GM19193 (cell line): Measurements from ENCODE around the gene RANBP6.

Experiments
- POLR2A ChIP-seq: IDR thresholded peaks from 4 replicates; pipeline ENCODE4 v1.6.1; 2011; ENCODE audit not compliant: insufficient read depth, insufficient read length; ENCODE audit errors: extremely low read depth

The RANBP6 gene

DNA sequence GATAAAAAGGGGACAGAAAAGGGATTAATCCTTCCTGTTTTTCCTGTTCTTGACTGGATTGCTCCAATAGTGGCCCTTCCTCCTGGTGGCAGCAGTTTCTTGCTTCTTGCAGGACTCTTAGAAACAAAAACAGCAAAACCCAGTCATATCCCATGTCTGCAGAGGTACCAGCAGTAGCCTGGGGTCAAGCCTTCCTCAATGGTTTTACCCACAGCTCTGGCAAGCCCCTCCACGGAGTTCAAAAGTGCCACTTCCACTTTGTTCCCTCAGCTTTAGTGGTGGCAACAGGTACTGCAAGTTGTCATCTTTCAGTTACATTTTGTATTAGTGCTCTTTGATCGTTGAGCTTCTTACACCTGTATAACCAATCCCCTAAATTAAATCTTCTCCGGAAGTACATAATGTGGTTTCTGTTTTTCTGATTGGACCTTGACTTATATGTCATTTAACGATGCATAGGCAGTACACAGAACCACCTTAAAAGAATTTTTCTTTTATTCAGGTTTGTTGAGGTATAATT is 8.7 kb upstream of the RANBP6 start:
- TF ChIP-seq POLR2A: no peak

DNA sequence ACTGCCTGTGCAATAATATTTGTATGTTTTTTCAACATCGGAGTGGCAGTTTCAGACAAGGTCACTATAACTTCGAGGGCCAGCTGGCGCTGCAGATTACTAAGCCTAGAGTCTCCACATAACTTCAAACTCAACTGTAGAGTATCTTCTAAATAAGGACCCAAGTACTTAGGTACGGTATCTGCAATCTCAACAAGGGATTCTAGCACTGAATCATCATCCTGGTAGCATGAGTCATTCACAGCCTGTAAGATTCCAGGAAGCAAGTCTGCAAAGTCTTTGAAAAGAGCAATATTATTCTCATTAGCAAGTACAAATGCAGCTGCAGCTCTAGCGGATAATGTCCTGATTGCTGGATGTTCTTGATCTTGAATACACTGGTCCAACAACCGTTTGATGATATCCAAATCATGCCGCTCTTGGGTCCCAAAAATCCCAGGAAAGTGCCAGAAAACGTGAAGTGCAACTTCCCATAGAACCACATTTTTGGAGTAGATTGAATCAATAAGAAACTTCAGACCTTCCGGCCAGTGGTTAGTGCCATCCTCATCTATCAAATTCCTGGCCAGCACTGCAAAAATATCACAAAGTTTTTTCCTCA is 654 bp downstream of the RANBP6 start:
- no peak for TF ChIP-seq POLR2A

DNA sequence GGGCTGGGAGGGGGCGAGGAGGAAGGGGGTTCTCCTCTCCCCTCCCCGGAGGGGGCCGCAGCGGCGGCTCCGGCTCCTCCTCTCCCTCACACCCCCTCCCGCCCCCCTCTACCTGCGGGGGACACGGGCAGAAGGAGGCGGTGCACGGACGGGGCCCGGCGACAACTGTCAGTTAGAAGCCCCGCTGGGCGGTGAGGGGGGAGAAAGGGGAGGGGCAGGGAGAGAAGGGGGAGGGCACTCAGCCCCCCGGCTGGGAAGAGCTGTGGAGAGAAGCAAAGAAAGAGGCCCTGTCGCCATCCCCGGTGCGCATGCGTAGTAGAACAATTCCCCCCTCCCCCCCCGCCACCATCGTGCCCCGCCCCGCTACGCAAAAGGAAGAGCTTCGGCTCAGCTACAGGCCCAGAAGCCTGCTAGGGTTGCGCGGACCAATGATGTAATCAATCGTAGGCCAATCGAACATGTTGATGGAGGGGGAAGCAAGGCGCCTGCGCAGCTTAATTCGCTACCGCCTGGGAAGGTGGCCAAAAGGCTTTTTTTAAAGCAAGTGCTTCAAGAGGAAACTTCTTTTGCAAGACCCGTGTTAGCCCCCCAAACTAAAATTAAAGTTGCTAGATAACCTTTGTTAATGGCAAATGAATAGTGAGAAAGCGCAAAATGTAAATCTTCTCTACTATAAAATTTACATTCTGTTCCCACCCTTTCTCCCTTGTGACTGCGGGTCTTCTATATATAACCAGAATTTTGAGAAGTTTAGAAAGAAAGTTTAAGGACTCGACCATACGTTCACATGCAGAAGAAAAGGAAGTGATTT is 7.0 kb downstream of the RANBP6 start:
- peak; percentile 72 for TF ChIP-seq POLR2A

DNA sequence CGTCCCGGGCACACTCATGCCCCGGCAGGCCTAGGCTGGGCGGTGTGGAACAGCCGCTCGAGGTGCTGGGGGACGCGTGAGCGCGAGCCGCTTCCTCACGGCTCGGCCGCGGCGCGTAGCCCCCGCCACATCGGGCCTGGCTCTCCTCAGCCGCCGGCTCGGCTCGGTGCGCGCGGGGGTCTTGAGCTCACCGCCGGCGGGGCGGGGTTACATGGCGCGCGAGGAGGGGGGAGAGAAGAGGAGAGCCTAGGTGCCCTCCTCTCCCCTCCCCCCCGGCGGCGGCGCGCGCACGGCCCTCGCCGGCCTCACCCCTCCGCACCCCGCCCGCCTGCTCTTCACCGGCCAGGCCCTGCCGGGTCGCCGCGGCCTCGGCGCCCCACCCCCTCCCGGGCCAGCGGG is 7.7 kb downstream of the RANBP6 start:
- peak; percentile 33 for TF ChIP-seq POLR2A

DNA sequence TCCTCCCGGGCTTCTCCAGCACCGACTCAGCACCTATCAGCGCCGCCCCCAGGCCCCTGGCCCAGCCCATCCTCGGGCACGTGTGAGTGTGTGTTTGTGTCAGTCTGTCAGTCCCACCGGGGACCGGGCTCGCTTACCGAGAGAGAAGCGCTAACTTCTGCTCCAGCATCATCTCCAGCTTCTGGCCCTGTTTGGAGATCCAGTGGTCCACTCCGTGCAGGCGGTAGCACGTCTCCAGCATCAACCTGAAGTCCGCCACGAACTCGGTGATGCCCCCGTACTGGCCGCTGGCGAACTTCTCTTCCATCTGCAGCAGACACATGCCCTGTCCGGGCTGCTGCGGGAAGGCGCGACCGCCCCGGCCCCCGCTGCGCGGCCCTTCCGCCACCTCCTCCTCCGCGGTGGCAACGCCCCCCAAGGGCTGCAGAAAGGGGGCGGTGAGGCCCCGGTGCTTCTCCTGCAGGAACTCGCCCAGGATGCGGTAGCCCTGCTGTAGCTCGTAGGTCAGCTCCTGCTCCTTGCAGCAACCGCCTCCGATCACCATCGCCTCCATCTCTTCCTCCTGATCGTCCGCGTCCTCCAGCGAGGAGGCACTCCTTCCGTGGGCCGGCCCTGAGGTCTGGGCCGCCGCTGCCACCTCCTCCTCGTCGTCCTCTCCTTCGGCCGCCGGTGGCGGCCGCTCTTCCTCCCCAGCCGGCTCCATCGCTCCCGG is 8.2 kb downstream of the RANBP6 start:
- TF ChIP-seq POLR2A: no peak

DNA sequence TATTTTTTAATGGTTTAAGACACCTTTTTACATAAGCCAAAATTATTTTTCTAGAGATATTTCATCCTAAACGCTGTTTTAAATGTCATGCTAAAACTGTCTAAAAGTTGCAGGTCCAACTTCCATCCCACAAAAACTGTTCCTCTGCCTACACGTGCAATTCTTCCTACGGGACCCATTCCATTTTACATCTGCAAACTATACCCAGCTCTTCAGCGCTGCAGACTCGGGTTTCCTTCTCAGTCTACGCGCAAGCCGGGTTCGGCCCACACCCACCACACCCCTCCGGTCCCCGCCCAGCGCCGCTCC is 8.7 kb downstream of the RANBP6 start:
- no peak for TF ChIP-seq POLR2A

DNA sequence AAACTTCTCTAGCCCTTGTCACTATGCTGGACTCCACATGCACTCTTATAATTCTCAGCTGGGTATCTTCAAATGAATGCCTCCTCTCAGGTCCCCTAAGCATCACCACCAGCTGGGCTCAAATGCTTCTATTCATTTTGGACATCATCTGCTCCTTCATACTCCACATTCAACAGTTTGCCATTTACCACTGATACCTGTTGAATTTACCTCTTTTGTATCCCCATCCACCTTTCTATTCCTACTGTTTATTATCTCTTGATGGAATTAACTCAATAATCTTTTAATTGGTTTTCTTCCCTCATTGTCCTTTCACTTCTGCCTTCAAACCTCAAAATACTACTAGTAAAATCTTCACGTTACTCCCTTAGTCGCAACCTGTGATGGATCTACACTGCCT is 14.5 kb downstream of the RANBP6 start:
- no peak for TF ChIP-seq POLR2A

DNA sequence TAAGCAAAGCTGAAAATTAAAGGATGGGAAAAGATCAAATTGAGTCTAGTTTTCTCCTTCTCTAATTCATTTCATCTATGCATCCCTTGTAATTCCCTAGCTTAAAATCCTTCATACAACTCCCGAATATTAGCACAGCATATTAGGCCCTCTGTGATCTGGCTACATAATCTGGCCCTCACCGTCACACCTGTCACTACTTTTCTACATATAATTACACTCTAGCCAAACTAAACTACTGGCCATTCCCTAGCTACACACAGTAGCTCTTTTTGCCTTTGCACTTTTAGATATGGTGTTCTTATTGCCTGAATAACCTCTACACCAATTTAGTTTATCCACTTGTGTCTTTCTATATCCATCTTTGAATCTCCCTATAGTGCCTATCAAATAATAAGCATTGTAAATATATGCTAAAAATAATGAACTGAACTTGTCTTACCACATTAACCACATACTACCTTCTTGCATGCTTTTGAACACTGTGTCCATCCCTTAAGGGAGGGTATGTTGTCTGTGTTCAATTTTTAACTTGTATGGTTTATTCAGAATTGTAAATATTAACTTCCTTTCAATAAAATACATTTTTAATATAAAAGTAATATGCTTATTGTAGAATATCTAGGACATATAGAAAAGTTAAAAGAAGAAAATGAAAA is 15.9 kb downstream of the RANBP6 start:
- no peak for TF ChIP-seq POLR2A

DNA sequence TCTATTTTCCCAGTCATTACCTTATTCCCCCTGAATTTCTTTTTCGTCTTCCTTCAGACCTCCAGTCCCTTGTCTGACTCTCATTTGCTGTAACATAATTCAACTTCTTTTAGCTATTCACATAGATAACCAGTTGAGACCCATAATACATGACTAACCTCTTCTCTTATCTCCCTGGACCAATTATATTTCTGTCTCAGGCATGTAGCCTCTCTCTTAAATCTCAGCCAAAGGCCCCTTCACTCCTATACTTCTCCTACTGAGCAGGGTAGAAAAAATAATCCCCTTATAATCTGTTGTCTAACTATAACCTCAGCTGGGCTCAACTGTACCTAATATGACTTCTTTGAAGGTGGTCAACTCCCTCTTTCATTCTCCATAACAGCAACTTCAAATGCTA is 20.9 kb downstream of the RANBP6 start:
- TF ChIP-seq POLR2A: no peak

DNA sequence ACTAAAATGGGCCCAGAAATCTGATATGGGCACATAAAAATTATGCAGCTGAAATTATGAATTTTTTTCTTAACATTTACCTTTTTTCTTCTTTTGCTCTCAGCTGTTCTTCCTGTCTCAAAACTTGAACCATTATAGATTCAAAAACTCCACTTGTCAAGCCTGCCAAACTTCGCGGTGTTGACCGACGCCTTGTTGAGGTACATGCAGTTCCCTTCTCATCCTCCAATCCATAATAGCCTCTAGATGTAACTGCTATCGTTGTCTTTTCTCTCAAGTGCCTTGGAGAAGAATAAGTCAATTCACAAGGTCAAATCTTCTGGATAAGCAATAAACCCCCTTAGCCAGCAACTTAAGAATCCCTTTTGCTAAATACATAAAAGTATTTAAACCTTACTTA is 27.2 kb downstream of the RANBP6 start:
- no peak for TF ChIP-seq POLR2A

DNA sequence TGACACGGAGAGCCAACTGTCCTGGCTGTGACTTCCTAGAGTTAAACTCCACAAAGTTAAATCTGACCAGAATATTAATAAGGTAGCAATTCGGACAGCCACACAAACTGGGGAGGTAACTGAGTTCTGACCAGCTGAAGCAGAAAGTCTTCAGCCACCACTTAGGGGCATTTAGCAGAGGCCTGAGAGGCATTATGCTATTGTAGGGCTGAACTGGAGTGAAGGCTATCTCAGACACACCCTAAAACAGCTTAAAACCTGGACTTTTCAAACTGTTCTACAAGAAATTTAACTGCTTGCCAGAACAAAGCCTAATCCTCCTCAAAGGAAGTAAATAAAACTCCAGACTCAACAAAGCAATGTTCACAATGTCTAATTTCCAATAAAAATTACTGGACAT is 32.4 kb downstream of the RANBP6 start:
- TF ChIP-seq POLR2A: no peak

DNA sequence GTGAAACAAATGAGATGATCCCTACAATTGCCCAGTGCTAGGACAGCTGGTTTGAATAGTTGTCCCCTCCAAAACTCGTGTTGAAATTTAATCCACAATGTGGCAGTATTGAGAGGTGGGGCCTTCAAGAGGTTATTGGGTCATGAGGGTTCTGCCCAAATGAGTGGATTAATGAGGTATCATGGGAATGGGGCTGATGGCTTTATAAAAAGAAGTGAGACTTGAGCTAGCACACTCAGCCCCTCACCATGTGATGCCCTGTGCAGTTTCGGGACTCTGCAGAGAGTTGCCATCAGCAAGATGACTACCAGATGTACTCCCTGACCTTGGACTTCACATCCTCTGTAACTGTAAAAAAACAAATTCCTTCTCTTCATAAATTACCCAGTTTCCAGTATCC is 33.1 kb downstream of the RANBP6 start:
- TF ChIP-seq POLR2A: no peak

DNA sequence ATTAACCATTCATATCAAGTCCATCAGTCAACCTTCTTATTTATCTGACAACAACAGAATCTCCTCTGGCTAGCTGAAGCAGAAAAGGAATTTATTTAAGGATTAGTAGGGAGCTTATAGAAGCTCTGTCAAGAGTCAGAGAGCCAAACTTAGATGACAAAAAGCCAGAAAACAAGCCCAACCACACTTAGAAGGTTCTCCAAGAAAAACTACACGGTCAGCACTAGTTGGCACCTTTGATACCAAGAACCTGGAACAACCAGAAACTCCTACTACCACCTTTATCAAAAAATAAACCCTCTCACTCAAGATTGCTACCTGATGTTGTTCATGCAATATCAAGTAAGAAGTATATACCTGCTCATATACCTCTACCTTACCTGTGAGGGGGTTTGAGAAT is 36.9 kb downstream of the RANBP6 start:
- no peak for TF ChIP-seq POLR2A

DNA sequence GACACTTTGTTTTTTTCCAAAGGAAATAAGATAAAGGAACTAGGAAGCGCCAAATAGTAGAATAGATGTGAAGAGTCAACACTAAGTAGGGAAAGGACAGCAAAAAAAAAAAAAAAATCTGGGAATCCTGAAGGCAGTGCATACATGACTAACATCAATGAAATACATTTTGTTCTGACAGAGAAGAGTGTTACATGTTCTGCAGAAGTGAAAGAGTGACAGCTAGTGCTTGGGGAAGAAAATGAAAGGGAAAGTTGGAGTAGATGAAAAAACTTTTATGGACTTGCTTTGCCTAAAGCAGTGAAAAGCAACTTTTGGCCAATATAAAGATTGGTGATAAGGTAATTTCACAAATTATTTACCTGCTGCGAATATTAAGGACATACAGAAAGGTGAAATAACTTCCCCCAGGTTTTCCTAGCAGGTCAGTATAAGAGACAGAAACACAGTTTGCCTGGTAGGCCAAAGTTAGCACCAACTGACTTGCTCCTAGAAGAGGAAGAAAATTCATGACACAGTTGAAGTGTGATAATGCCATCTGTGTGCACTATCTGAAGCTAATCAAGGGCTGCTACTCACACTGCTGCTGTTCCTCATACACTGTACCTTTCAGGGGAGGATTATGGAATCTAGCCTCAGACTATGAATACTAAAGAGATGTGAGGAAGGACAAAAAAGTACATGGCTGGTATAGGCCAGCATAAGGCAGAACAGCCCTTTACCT is 38.6 kb downstream of the RANBP6 start:
- TF ChIP-seq POLR2A: no peak

DNA sequence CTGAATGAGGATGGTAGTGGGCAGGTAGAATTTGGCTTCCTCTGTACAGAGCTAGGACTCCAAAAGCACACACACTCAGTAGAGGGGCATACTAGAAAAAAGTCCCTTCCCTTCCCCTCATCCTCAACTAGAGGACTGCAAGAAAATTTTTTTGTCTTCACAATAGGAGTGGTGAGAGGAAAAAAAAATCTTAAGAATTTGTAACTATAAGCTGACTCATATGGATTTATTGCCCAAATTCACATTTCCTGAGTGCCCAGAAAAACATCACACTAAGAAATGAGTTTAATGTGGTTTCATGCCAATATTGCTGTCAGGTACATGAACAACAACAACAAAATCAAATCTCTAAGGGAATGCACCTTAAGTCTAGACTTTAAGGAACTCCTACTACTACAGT is 43.7 kb downstream of the RANBP6 start:
- no peak for TF ChIP-seq POLR2A
